ENCODE results near the gene PIK3R1. TPM values are rescaled to one million over a fixed set of nuclear protein-coding genes. Genes with fewer than 3 reads are reported as not detected.

PIK3R1 gene
- total RNA-seq, 2 donors from 2014 or later, result 81.8 to 91.5 TPM

DNA sequence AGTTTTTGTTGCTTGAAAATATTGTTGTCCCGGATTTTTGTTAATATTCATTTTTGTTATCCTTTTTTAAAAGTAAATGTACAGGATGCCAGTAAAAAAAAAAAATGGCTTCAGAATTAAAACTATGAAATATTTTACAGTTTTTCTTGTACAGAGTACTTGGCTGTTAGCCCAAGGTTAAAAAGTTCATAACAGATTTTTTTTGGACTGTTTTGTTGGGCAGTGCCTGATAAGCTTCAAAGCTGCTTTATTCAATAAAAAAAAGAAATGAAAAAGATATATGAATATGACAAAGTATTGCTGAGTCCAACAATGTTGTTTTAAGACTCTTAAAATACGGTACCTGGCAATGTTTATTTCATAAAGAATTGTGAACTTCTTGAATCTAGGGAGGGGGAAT lies 82.9 kb downstream of the PIK3R1 start:
- TF ChIP-seq, protein P1, sequence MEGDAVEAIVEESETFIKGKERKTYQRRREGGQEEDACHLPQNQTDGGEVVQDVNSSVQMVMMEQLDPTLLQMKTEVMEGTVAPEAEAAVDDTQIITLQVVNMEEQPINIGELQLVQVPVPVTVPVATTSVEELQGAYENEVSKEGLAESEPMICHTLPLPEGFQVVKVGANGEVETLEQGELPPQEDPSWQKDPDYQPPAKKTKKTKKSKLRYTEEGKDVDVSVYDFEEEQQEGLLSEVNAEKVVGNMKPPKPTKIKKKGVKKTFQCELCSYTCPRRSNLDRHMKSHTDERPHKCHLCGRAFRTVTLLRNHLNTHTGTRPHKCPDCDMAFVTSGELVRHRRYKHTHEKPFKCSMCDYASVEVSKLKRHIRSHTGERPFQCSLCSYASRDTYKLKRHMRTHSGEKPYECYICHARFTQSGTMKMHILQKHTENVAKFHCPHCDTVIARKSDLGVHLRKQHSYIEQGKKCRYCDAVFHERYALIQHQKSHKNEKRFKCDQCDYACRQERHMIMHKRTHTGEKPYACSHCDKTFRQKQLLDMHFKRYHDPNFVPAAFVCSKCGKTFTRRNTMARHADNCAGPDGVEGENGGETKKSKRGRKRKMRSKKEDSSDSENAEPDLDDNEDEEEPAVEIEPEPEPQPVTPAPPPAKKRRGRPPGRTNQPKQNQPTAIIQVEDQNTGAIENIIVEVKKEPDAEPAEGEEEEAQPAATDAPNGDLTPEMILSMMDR (IDR thresholded peaks at IDR 0.05), result no peak
- peaks cover 49% of the 10 kb centered on the region for H3K36me3 ChIP-seq
- H3K27ac ChIP-seq, result no peak overlapping the region
- no peak for ATAC-seq (ENCODE audit: insufficient number of reproducible peaks, low FRiP score, low read depth)
- H3K9me3 ChIP-seq, result no peaks in the 10 kb centered on the region
- no peak for DNase-seq (ENCODE audit: low spot score)
- peaks cover 3 to 12% of the 10 kb centered on the region in 2 donors for H3K4me1 ChIP-seq (ENCODE audit: control insufficient read depth in 1 of 2, low read depth in 2 of 2)
- no peaks in the 10 kb centered on the region for H3K27me3 ChIP-seq (replicated peaks; ENCODE audit: insufficient read depth)
- H3K4me3 ChIP-seq, result no peak overlapping the region

DNA sequence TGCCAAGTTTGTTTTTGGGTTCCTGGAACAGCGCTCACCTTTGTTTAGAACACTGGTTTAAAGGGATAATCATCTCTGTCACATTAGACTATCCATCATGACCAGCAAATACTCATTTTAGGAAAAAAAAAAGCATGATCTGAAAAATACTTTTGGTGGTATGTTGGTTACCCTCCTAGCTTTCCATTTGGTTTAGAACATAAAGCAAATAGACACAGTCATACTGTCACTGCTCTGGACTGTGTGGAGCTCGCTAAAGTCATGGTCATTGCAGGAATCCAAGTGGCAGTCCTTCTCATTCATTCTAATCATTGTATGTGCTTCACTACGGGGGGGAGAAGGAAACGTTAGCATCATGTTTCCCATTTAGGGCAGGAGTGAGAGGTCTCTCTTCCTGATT lies 83.5 kb downstream of the PIK3R1 start:
- H3K36me3 ChIP-seq, result peaks cover 44% of the 10 kb centered on the region
- no peak for ATAC-seq (ENCODE audit: insufficient number of reproducible peaks, low FRiP score, low read depth)
- H3K4me1 ChIP-seq (ENCODE audit: control insufficient read depth in 1 of 2, low read depth in 2 of 2), result peaks cover 3 to 12% of the 10 kb centered on the region in 2 donors
- no peak overlapping the region for H3K4me3 ChIP-seq
- no peaks in the 10 kb centered on the region for H3K27me3 ChIP-seq (replicated peaks; ENCODE audit: insufficient read depth)
- H3K9me3 ChIP-seq, result no peaks in the 10 kb centered on the region
- TF ChIP-seq, protein P1 (IDR thresholded peaks at IDR 0.05), result no peak
- H3K27ac ChIP-seq, result no peak overlapping the region
- DNase-seq (ENCODE audit: low spot score), result no peak

DNA sequence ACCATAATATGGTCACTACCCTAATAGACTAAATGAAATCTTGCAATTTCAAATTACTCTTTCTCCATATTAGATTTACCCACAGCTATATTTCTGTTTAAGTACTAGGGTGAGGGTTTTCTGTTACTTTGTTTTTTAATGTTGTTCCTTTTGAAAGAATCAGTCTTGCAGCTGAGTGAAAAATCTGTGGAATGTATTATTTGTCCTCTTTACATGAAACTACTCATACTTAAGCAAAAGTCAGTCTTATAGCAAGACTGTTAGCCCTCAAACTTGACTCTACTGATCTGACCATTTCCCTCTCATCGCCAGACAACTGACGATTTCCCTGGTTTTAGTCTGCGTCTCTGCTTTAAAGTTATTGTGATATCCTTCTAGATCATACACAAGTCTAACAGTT lies 84.0 kb downstream of the PIK3R1 start:
- H3K9me3 ChIP-seq, result no peaks in the 10 kb centered on the region
- H3K4me3 ChIP-seq, result no peak overlapping the region
- no peak overlapping the region for H3K27ac ChIP-seq
- TF ChIP-seq, protein P1 (IDR thresholded peaks at IDR 0.05), result no peak
- peaks cover 39% of the 10 kb centered on the region for H3K36me3 ChIP-seq
- DNase-seq (ENCODE audit: low spot score) (no peak), ATAC-seq (ENCODE audit: insufficient number of reproducible peaks, low FRiP score, low read depth) (no peak)
- H3K4me1 ChIP-seq (ENCODE audit: control insufficient read depth in 1 of 2, low read depth in 2 of 2), result peaks cover 3 to 12% of the 10 kb centered on the region in 2 donors
- no peaks in the 10 kb centered on the region for H3K27me3 ChIP-seq (replicated peaks; ENCODE audit: insufficient read depth)

DNA sequence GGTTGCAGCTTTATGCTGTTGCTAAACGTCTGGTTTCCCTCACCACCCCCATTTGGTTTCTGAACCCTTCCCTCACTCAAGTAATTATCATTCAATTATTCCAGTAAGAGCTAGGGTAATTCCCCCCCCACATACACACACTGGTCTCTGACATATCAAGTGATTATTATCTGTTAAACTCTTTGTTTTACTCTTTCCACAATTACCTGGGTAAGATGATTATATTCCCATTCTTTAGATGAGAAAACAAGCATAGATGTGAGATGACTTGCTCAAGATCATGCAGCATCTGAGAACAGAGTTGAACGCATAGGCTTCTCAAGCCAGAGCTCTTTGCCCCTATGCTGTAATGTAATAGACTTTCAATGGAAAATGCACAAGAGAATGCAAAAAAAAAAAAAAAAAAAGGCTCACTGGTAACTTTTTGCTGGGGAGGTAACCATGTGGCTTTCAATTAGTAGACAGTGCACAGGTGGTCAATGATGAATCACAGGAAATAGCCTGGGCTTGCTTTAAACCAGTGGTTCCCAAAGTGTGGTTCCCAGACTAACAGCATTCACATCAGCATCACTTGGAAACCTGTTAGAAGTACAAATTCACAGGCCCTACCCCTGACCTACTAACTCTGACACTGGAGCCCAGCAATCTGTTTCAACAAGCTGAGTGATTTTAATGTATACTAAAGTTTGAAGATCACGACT lies 87.6 kb downstream of the PIK3R1 start:
- H3K4me3 ChIP-seq, result no peak overlapping the region
- H3K9me3 ChIP-seq, result no peaks in the 10 kb centered on the region
- peaks cover 8% of the 10 kb centered on the region for H3K36me3 ChIP-seq
- peaks cover 3 to 6% of the 10 kb centered on the region in 2 donors for H3K4me1 ChIP-seq (ENCODE audit: control insufficient read depth in 1 of 2, low read depth in 2 of 2)
- DNase-seq (ENCODE audit: low spot score) (no peak), ATAC-seq (ENCODE audit: insufficient number of reproducible peaks, low FRiP score, low read depth) (no peak)
- H3K27me3 ChIP-seq (replicated peaks; ENCODE audit: insufficient read depth), result no peaks in the 10 kb centered on the region
- TF ChIP-seq, protein P1 (IDR thresholded peaks at IDR 0.05), result no peak
- no peak overlapping the region for H3K27ac ChIP-seq

DNA sequence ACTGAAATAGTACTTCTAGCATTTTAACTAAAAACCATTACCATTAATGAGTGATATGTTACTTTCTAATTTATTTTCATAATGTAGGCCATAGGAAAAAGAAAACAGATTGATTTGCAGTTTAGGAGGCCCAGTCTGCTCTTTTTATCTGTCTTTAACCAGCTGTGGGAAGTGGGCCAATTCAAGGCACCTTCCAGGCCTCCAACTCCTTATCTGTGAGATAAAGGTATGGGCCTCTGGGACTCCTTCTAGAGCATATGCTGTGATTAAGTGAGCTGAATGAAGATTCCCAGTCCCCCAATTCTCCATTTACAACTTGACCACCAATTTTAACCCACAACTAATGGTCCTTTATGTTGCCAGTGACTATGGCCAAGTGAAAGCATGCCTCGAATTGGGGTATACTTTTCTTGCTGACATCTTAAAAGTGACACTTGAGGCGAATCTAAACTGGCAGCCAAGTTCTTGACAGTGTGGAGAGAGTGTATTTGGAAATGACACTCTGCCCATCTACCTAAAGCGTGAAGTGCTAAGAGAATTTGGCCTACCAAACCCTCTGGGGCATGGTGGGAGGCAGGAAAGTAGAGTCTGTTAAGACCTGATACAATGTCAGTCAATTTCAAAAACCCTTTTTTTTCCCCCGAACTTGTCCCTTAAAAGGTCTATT lies 88.3 kb downstream of the PIK3R1 start:
- Histone ChIP-seq H3K27me3 (replicated peaks; ENCODE audit: insufficient read depth) (no peaks in the 10 kb centered on the region), H3K4me3 (no peak overlapping the region), H3K9me3 (no peaks in the 10 kb centered on the region), H3K27ac (no peak overlapping the region), H3K36me3 (peaks cover 8% of the 10 kb centered on the region), H3K4me1 (ENCODE audit: control insufficient read depth in 1 of 2, low read depth in 2 of 2) (no peaks in the 10 kb centered on the region)
- DNase-seq (ENCODE audit: low spot score) (no peak), ATAC-seq (ENCODE audit: insufficient number of reproducible peaks, low FRiP score, low read depth) (no peak)
- TF ChIP-seq, protein P1 (IDR thresholded peaks at IDR 0.05), result no peak

All from thoracic aorta (tissue), 2 donors.